HG02884 (cell line): Measurements from ENCODE around the gene MGMT.

Source experiments
- ATAC-seq: cut with Tn5 transposase; IDR thresholded peaks from one replicate; pipeline ENCODE4 v1.9.1; 2021; ENCODE audit warnings: mild to moderate bottlenecking, moderate library complexity; ENCODE audit not compliant: unreplicated experiment

Gene MGMT

GRCh38 chr10:129615381-129615780, 148.3 kb downstream of the MGMT start:
- no peak for ATAC-seq

GRCh38 chr10:129615921-129616525, 149.0 kb downstream of the MGMT start:
- ATAC-seq, result no peak

GRCh38 chr10:129617768-129618167, 150.7 kb downstream of the MGMT start:
- ATAC-seq, result no peak

GRCh38 chr10:129621062-129621461, 154.0 kb downstream of the MGMT start:
- ATAC-seq, result no peak

GRCh38 chr10:129621693-129622092, 154.7 kb downstream of the MGMT start:
- no peak for ATAC-seq

- no peak for ATAC-seq
Measured at GRCh38 chr10:129622291-129622690, 155.2 kb downstream of the MGMT start.

GRCh38 chr10:129622736-129623135, 155.7 kb downstream of the MGMT start:
- ATAC-seq, result no peak

- ATAC-seq, result no peak
Measured at GRCh38 chr10:129624526-129624925, 157.5 kb downstream of the MGMT start.

- ATAC-seq, result no peak
Measured at GRCh38 chr10:129626309-129626708, 159.3 kb downstream of the MGMT start.

- no peak for ATAC-seq
Measured at GRCh38 chr10:129626796-129627435, 159.9 kb downstream of the MGMT start.

GRCh38 chr10:129627442-129627841, 160.4 kb downstream of the MGMT start:
- ATAC-seq, result no peak

GRCh38 chr10:129628823-129629222, 161.8 kb downstream of the MGMT start:
- ATAC-seq, result no peak

- ATAC-seq, result no peak
Measured at GRCh38 chr10:129629911-129630310, 162.9 kb downstream of the MGMT start.

GRCh38 chr10:129631006-129631405, 164.0 kb downstream of the MGMT start:
- no peak for ATAC-seq

- ATAC-seq, result no peak
Measured at GRCh38 chr10:129631870-129632623, 165.0 kb downstream of the MGMT start.

- ATAC-seq, result no peak
Measured at GRCh38 chr10:129637010-129637409, 170.0 kb downstream of the MGMT start.

GRCh38 chr10:129637846-129638245, 170.8 kb downstream of the MGMT start:
- no peak for ATAC-seq

GRCh38 chr10:129641351-129641750, 174.3 kb downstream of the MGMT start:
- ATAC-seq, result no peak

GRCh38 chr10:129641982-129642381, 174.9 kb downstream of the MGMT start:
- ATAC-seq, result no peak

- no peak for ATAC-seq
Measured at GRCh38 chr10:129642427-129642826, 175.4 kb downstream of the MGMT start.

- no peak for ATAC-seq
Measured at GRCh38 chr10:129643266-129643665, 176.2 kb downstream of the MGMT start.

GRCh38 chr10:129645487-129645886, 178.4 kb downstream of the MGMT start:
- ATAC-seq, result no peak
